Activated CD4-positive, alpha-beta T cell treated with anti-CD3 and anti-CD28 coated beads, Interleukin-2, amount 50 U/mL, for 16 hours (primary cell): Measurements from ENCODE around the gene KYNU.

Source experiments
- DNase-seq: peaks from one replicate; pipeline ENCODE4 v3.0.0-alpha.2; 2020

KYNU gene

GRCh38 chr2:142967060-142967459 lies 89.6 kb downstream of the KYNU start:
- DNase-seq: no peak

GRCh38 chr2:142973160-142973821 lies 95.8 kb downstream of the KYNU start:
- DNase-seq: no peak

- DNase-seq: no peak
Observed at GRCh38 chr2:142973822-142974207, 96.4 kb downstream of the KYNU start.

GRCh38 chr2:142974288-142975024 lies 97.0 kb downstream of the KYNU start:
- no peak for DNase-seq

DNA sequence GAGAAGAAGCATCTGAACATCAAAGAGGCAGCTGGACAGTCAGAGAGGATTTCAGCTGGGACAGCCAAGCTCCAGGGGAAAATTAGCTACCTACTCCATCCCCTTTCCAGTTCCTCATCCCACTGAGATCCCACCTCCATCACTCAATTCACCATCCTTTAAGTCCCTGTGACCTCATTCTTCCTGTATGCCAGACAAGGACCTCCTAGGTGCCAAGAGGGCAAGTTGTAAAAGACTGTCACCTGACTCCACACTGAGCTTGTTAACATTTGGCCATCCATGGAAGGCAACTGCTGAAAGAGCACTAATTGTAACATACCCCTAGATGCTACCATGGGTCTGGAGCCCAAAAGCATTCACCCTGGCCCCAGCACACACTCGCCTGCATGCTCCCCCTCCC lies 97.8 kb downstream of the KYNU start:
- no peak for DNase-seq

GRCh38 chr2:142980246-142981068 lies 103.0 kb downstream of the KYNU start:
- DNase-seq: peak; percentile 65

DNA sequence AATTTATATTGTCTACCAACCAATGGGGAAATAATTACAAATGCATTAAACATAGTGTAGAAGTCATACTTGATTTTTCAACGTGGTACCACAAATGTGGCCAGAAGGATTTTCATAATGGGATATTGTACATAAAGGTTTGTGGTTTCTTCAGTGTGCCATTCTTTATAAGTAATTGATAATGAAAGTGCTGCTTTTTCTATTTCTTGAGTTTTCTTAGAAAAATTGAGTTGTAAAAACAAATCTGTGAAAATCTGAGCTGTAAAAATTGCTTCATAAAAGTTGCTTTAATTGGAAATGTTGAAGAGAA lies 103.6 kb downstream of the KYNU start:
- peak; percentile 17 for DNase-seq

- DNase-seq: no peak
Observed at GRCh38 chr2:142981756-142982155, 104.3 kb downstream of the KYNU start.

DNA sequence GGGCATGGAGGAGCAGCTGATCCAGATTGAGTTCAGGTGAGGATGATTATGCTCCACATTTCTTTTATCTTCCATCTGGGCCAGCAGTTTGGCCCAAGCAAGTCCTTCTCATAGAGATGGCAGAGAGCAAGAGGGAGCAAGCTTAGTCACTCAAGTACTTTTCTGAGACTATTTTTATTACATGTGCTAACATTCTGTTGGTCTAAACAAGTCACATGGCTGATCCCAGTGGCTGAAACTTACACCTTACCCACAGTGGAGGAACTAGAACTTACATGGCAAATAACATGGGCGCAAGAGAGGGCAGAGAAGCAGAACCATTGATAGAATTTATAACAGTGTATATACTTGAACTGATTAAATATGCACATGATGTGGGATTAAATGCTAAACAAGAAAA lies 105.7 kb downstream of the KYNU start:
- peak; percentile 33 for DNase-seq

GRCh38 chr2:142984657-142985056 lies 107.2 kb downstream of the KYNU start:
- no peak for DNase-seq

DNA sequence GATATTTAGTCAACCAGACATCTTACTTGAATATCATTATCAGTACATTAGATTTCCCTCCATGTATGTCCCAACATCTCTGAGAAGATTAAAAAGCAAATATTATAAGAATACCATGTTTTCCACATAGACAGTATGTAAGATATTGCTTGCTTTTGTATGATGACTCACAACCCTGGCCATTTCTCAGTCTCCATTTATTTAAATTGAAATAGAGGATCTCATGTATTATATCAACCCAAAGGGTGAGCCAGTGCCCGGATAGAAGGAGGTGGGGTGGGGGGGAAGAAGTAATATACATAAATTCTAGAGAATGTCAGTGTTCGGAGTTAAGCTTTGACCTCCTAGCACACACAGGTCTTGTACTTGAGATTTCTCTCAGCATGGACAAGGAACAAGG lies 109.6 kb downstream of the KYNU start:
- DNase-seq: no peak

DNA sequence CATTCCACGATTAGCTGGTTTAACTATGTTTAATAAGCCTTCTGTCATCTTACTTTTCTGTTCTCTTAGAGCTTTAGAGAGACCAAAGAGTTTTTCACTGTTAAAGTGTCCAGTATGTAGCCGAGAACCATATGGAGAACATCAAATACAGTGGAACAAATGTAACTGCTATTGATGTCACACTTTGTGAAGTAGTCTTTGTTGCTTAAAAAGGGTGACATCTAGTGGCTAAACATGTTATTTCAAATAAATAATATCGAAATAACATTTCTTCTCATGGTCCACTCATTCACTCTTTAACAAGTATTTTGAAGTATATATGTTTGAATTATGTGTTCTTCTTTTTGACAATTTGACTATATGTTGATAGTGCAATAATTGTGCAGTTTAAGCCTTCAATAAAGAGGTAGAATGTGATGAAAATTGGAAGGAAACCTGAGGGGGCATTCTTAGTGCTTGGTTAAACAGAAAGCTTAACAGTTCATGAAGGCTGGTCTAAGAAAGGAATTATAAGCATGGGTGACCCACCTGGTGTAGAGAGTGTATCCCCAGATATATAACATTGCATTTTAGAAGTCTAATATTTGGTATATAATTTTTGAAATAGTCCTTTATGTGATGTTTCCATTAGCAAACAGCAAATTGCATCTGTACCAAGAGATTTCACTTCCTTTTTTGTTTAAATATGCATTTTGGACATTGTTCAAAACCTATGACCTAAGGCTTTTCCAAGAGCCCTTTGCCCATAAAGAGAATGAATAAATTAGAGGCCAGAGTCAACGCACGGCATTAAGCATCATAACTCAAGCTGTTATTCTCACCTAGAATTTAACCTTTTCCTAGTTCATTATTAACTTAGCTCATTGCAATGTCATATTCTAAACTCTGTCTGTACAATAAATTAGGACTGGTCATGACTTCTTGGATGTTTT lies 112.1 kb downstream of the KYNU start:
- peak; percentile 10 for DNase-seq

- no peak for DNase-seq
Observed at GRCh38 chr2:142991295-142991694, 113.8 kb downstream of the KYNU start.

DNA sequence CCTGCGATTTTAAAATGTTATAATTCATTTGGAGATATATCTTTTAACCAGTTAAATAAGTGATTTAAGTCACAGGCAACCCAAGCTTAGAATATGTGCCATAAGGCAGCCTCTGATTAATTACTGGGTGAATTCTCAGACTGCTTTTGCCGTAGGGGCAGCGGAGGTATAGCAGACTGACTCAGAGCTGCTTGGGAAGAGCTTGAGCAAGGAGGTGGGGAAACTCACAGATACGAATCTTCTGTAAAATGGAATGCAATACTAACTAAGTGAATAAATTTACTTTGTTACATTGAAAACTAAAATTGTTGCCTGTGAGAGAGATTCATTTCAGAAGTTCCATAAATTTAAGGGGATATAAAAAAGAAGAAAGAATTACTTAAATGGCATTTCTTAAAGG lies 115.4 kb downstream of the KYNU start:
- no peak for DNase-seq

DNA sequence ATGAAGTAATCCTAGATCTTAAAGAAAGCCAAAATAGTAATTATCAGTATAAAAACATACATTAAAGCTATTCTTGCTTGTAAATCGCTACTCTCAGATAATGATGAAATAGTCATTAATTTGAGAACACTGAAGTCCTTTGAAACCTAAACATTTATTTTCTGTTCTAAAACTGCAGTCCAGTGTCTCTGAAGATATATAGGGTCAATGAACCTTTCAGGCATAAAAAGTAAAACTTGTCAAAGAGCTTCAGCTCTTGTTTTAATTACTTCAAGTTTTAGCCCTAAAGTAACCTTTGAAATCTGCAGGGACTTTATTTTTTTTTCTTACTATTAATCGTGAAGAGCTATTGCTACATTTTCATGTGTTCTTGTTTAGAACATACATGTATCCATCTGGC lies 116.3 kb downstream of the KYNU start:
- no peak for DNase-seq

DNA sequence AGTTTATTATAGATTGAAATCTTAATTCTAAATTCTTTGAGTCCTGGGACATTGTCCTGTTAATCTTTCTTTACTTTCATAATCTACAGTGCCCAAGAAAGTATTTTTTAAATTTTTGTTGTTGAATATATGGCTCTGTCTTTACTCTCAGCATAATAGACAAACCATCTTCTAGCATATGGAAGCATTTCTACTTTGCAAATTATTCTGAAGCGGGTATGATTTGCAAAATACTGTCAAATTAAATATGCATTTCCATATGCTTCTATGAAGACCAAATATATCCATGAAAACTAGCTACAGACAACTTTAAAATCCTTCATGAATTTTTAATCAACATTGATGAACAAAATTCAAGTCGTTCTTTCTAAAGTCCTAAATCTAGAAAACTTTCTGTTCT lies 117.2 kb downstream of the KYNU start:
- DNase-seq: no peak

GRCh38 chr2:142997231-142997630 lies 119.8 kb downstream of the KYNU start:
- DNase-seq: no peak

DNA sequence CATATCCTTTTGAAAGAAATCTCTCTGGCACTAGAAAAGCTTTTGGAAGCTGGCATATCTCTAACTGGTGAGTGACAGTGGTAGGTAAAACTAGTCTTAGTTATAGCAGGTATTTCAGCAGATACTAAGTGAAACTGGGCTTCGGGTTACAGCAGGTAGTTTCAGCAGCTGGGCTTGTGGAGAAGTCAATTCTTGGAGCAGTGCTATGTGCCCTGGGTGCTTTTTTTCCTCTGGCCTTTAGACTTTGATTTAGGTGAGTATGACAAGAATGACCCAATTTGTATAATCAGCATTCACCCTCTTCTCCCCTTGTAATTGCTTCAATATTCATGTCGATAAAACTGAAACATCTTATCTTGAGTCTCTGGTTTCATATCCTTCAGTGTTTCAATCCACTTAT lies 123.1 kb downstream of the KYNU start:
- DNase-seq: no peak

DNA sequence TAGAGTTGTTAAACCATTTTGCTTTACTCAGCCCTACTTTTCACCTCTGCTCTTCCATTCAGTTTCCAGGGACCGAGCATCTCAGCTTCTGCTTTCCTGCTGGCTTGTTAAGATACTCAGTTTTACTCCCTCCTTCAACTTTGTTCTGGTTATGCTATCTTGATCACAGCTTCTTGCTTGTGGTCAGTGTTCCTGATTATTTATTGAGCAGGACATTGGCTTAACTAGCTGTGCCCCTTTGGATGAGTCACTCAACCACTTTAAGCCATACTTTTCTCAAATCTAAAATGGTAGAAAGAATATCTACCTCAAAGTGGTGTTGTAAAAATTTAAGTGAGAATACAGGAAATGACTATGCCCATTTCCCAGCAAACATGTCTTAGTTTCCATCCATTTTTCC lies 124.0 kb downstream of the KYNU start:
- no peak for DNase-seq

- DNase-seq: no peak
Observed at GRCh38 chr2:143015656-143016055, 138.2 kb downstream of the KYNU start.

- no peak for DNase-seq
Observed at GRCh38 chr2:143026411-143027054, 149.1 kb downstream of the KYNU start.

- no peak for DNase-seq
Observed at GRCh38 chr2:143029141-143029540, 151.7 kb downstream of the KYNU start.
